ENCODE data around the gene PABPN1. TPM values are rescaled to one million over a fixed set of nuclear protein-coding genes. Genes with fewer than 3 reads are reported as not detected.

PABPN1 gene
- total RNA-seq, 1 donor from 2014 or later = 144 TPM

DNA sequence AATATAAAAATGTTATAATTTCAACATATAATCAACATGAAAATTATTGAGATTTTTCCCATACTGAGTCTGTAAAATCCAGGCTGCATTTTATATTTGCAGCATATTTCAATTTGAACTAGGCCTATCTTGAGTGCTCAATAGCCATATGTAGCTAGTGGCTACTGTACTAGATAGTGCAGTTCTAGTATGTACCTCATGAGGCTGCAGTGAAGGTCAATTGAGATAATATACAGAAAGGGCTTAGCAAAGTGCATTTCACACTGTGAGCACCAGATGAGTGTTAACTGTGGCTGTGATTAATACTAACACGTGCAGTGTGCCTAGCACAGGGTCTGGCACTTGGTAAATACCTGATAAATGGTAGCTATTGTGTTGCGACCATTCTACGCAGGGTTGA is 36.8 kb downstream of the PABPN1 start:
- no peak for DNase-seq (ENCODE audit: low read depth, low spot score)

DNA sequence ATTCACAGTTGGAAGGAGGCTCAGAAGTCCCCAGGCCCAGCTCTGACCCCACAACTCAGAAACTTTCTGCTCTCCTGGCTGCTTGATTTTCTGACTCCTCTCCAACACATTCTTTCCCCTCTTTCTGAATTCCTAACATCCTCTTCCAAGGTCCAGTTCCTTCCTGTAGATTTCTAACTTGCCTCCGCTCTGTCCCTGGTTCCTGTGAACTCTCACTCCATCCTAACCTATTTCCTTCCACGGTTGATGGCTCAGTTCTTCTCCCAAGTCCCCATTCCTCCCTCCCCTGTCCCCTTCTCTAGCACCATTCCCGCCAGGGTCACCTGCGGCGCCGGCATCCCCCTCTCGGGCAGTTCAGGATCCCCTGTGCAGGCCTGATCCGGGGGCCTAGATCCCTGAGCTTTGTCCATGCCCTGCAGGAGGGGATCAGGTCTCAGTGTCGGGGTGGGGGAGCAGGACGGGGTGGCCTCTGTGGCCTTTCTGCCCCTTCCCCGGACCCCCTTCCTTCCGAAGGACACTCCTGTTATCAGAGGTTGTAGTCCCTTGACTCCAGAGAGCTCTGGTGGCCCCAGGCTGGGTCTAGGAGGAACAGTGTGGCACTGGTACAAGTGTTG is 37.4 kb downstream of the PABPN1 start:
- DNase-seq (ENCODE audit: low read depth, low spot score) = no peak

GRCh38 chr14:23359167-23359626 is 37.9 kb downstream of the PABPN1 start:
- no peak for DNase-seq (ENCODE audit: low read depth, low spot score)

DNA sequence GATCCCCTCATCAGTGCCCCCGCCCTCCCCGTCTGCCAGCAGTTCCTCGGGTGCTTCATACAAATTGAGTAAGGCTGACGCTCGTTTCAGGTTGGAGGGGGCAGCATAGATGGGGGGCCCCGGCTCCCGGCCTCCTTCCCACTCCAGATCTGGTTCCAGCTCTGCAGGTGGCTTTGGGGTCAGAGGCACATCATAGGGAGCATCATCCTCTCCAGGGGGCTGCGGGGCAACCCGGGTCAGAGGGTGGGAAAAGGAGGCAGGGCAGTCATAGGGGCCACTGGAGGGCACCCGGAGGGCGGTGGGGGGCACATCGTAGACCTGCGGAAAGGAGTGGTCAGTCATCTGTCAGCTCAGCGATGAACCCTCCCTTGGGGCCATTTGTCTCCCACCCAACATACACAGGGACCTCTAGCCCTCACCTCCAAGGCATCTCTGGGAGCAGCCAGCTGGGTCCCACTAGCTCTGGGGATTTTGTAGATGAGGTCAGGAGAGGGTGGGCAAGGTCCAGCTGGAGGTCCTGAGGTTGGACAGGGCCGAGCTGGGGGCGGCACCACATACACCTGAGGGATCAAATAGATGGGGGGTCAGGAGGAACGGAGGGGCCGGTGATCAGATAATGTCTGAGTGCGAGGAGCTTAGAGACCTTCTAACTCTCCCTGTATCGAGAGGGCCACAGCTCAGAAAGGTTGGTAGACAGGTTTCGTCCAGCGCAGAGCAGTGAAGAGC is 38.6 kb downstream of the PABPN1 start:
- no peak for DNase-seq (ENCODE audit: low read depth, low spot score)

GRCh38 chr14:23360496-23360895 is 39.2 kb downstream of the PABPN1 start:
- DNase-seq (ENCODE audit: low read depth, low spot score) = no peak

DNA sequence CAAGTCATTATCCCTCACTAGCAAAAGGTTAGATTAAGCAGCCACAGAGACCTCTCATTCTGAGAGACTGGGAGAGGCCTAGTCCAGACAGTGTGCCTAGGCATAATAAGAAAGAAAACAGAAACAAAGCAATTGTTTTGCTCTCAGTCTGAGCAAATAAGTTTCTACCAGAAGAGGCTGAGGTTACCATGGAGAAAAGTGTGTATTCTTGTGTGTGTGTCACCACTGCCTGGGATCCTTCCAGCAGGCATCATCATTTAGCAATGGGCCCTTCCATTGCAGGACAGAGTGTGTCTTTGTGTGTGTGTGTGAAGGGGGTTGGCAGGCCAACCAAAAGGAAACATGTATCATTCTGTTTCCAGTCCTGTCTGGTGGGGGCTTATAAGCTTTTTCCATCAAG is 40.1 kb downstream of the PABPN1 start:
- no peak for DNase-seq (ENCODE audit: low read depth, low spot score)

DNA sequence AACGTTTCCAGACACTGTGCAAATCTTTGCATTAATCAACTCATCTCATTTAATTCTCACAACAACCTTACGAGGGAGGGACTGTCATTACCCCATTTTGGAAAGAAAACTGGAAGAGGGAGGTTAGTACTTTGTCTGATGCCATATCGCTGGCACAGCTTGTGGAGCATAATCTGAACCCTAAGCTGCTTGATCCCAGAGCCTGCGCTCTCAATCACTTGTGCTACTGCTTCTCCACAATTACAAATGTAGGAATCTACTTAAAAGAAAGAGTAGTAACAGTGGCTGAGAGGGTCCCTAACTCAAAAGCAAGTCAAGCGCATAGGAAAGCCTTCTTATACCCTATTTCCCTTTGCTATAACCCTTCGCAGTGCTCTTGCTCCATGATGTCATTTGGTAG is 40.5 kb downstream of the PABPN1 start:
- DNase-seq (ENCODE audit: low read depth, low spot score) = no peak

DNA sequence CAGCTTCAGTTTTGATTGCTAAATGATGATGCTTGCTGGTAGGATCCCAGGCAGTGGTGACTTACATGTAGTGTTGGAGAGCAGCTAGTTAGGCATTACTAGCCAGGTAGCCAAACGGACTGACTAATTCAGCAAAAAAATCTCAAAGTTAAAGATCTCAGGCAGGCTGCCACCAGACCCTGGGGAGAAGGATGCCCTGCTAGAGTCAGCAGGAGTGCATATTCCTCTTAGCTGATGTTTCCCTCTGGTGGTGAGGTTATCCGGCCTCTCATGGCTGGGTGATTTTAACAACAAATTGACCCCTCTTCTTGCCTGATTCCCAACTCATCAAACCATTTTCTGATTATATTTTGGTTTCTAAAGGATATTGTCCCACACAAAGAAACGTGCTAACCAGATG is 40.9 kb downstream of the PABPN1 start:
- DNase-seq (ENCODE audit: low read depth, low spot score) = no peak

GRCh38 chr14:23364164-23365035 is 43.1 kb downstream of the PABPN1 start:
- no peak for DNase-seq (ENCODE audit: low read depth, low spot score)

DNA sequence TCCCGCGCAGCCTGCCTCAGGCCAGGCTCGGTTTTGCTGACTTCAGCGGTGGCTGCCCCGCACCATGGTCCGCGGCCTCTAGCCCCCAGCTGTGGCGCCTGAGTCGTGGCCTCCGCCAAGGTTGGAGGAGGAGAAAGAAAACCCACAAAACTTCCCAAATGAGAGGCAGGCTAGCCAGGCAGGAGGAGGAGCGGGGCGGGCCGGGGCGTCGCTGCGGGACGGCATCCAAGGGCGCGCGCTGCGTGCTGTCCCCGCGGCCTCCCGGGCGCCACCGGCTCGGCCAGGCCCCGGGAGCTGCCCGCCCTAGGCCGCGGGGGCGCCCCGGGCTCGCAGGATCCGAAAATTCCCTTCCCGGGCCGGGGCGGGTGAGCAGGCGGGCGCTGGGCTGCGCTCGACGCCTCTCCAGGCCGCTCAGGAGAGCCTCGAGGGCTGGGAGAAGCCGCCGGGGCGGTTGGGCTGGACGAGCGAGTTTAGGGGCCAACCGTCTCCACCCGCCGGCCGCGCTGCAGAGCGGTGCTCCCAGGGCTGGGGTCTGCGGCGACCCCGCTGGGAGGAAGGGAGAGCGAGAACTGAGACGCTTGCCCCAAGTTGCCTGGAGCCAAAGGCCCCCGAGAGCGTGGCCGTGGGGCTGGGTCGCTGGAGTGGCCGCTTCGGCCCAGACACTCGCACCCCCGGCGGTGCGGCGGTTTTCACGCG is 43.9 kb downstream of the PABPN1 start, which contains the start of gene EFS:
Gene EFS (minus strand): TSS at position 137 of the 696 bp plus-strand sequence. CDS start 147 bp downstream, outside the sequence.
- no peak for DNase-seq (ENCODE audit: low read depth, low spot score)

DNA sequence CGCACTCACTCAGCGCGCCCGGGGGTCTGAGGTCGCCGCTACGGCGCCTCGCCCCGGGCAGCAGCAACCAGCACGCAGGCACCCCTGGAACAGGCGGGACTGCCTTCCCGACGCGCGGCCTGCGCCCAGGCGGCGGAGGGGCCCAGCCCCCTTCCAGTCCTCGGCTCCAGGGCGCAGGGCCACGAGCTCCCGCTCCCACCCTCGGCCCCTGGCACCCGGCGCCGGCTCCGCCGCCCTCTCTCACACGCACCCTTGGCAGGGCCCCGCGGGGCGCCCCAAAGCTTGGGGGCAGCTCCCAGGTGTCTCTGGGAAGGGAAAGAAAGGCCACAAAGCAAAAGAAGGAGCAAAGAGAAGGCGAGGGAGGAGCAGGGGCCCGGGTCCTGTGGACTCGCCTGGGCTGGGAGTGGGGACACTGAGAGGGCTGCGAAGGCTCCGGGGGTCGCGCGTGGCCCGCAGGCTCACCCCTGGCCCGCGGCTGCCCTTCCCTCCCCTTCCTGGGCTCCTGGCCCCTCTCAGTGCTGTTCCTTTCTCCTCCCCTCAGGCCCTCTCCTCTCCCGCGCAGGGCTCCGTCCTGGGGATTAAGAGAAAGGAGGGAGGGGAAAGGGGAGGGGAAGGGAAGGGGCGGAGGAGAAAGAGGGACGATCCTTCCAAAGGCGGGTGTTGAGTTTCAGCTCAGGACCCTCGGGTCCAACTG is 44.6 kb downstream of the PABPN1 start:
- DNase-seq (ENCODE audit: low read depth, low spot score) = no peak

DNA sequence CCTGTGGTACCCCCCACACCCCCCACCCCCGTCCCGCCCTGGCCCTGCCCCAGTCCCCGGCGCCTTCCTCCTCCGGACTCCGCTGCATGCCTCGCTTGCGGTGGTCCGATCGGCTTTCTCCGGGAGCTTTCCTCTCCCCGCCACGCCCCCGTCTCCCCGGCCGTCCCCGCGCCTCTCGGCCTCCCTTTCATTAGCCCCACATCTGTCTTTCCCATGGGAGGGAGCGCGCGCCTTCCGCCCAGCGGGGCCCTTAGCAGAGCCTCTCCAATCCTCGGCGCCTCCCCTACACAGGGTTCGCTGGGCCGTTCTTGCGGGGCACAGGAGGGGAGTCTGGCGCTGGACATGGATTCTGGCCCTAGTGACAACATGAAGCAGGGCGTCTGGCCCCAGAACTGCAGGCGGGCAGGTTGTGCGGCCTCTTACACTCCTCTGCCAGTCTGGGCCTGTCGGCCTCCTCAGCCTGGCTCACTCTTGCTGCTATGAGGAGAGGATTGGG is 45.2 kb downstream of the PABPN1 start:
- no peak for DNase-seq (ENCODE audit: low read depth, low spot score)

- DNase-seq (ENCODE audit: low read depth, low spot score) = no peak
These were observed 49.0 kb downstream of the PABPN1 start for GRCh38 chr14:23370221-23370620.

- no peak for DNase-seq (ENCODE audit: low read depth, low spot score)
These were observed 50.6 kb downstream of the PABPN1 start for GRCh38 chr14:23371865-23372264.

GRCh38 chr14:23372509-23372908 is 51.3 kb downstream of the PABPN1 start, which contains the start of gene IL25:
Gene IL25 (plus strand): TSS chr14:23372809.
- no peak for DNase-seq (ENCODE audit: low read depth, low spot score)

- DNase-seq (ENCODE audit: low read depth, low spot score) = no peak
These were observed 51.8 kb downstream of the PABPN1 start for GRCh38 chr14:23373041-23373440.
